ENCODE data around the gene CEP72.
"Not testable (repeated sequence)": the region's sequence is repeated elsewhere in the genome, so short reads cannot be mapped to it uniquely, and the experiment has no call there.

GRCh38 chr5:690293-690692, 78.2 kb downstream of the CEP72 start:
- TF ChIP-seq CTCF (IDR thresholded peaks at IDR 0.05); ZFX (IDR thresholded peaks at IDR 0.05; ENCODE audit: borderline replicate concordance): not testable (repeated sequence)

Measured in 22Rv1 (cell line).